MCF 10A (cell line): Measurements from ENCODE around the gene NEO1. TPM values are rescaled to one million over a fixed set of nuclear protein-coding genes. Genes with fewer than 3 reads are reported as not detected.

Experiments used
- BruUV-seq: library from RNA; stranded (reverse); fragments of 400-500 nt; replicated peaks from 2 replicates; lab custom pipeline; 2021; lab: Mats Ljungman, UMichigan
- CTCF ChIA-PET: fragments of 300-600 bp; sonication (Branson Sonifier 250); formaldehyde crosslinking; extraction: SDS; loops from one replicate; lab custom pipeline; 2021; ENCODE audit warnings: antibody characterized with exemption, inconsistent platforms; lab: Yijun Ruan, JAX
- POLR2A ChIA-PET: fragments of 300-600, 350-650 bp; sonication (Branson Sonifier 250); formaldehyde crosslinking; extraction: SDS; loops from one replicate; lab custom pipeline; 2020; ENCODE audit warnings: antibody characterized with exemption, inconsistent platforms; lab: Yijun Ruan, JAX
- DNase-seq: peaks from one replicate; pipeline ENCODE4 v3.0.0-alpha.2; 2018; ENCODE audit not compliant: unreplicated experiment
- H3K27ac Mint-ChIP-seq: one replicate; pipeline ENCODE4 v1.8.0; 2022; ENCODE audit warnings: mild to moderate bottlenecking, low read depth, mixed read lengths; ENCODE audit not compliant: unreplicated experiment
- H3K27me3 Mint-ChIP-seq: one replicate; pipeline ENCODE4 v1.8.0; 2022; ENCODE audit warnings: mixed read lengths; ENCODE audit not compliant: insufficient read depth, unreplicated experiment
- H3K36me3 Mint-ChIP-seq: one replicate; pipeline ENCODE4 v1.8.0; 2022; ENCODE audit warnings: mild to moderate bottlenecking, moderate library complexity, mixed read lengths; ENCODE audit not compliant: insufficient read depth, unreplicated experiment
- H3K4me1 Mint-ChIP-seq: one replicate; pipeline ENCODE4 v1.8.0; 2022; ENCODE audit warnings: mixed read lengths; ENCODE audit not compliant: insufficient read depth, unreplicated experiment
- H3K4me3 Mint-ChIP-seq: one replicate; pipeline ENCODE4 v1.8.0; 2022; ENCODE audit warnings: mild to moderate bottlenecking, moderate library complexity, mixed read lengths; ENCODE audit not compliant: unreplicated experiment
- H3K9me3 Mint-ChIP-seq: one replicate; pipeline ENCODE4 v1.8.0; 2022; ENCODE audit warnings: mixed read lengths; ENCODE audit not compliant: unreplicated experiment
- intact Hi-C: fragments of 100-400 bp; cut with micrococcal nuclease; formaldehyde crosslinking; loops from 2 replicates; pipeline ENCODE4 v1.14.1; 2022
- total RNA-seq: library from RNA; stranded (reverse); gene quantifications from 2 replicates; pipeline ENCODE4 v1.2.3, GENCODE V29; 2022
- TF ChIP-seq, protein P1 (sequence below): fragments of 200-600 bp; IDR thresholded peaks from one replicate; pipeline ENCODE4 v1.8.0; 2022; ENCODE audit warnings: antibody characterized with exemption, mild to moderate bottlenecking; ENCODE audit not compliant: unreplicated experiment

Gene NEO1
- total RNA-seq, 1 experiment from 2014 or later = 13.2 TPM

DNA sequence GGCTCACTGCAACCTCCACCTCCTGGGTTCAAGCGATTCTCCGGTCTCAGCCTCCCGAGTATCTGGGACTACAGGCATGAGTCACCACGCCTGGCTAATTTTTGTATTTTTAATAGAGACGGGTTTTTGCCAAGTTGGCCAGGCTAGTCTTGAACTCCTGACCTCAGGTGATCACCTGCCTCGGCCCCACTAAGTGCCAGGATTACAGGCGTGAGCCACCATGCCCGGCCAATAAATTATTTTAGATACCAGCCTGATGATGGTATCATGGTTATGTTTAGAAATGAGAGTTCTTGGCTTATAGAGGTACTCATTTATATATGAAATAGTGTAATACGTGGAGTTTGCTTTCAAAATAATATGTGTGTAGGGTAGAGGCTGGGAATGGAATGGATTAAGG lies 119.4 kb downstream of the NEO1 start:
- BruUV-seq = no TSS peak
- Mint-ChIP-seq H3K27me3 (no peaks in the 10 kb centered on the region), H3K36me3 (peaks cover 1% of the 10 kb centered on the region), H3K9me3 (no peaks in the 10 kb centered on the region), H3K27ac (no peak overlapping the region), H3K4me1 (no peaks in the 10 kb centered on the region), H3K4me3 (no peak overlapping the region)
- TF ChIP-seq, protein P1, sequence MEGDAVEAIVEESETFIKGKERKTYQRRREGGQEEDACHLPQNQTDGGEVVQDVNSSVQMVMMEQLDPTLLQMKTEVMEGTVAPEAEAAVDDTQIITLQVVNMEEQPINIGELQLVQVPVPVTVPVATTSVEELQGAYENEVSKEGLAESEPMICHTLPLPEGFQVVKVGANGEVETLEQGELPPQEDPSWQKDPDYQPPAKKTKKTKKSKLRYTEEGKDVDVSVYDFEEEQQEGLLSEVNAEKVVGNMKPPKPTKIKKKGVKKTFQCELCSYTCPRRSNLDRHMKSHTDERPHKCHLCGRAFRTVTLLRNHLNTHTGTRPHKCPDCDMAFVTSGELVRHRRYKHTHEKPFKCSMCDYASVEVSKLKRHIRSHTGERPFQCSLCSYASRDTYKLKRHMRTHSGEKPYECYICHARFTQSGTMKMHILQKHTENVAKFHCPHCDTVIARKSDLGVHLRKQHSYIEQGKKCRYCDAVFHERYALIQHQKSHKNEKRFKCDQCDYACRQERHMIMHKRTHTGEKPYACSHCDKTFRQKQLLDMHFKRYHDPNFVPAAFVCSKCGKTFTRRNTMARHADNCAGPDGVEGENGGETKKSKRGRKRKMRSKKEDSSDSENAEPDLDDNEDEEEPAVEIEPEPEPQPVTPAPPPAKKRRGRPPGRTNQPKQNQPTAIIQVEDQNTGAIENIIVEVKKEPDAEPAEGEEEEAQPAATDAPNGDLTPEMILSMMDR = no peak
- CTCF ChIA-PET = no interaction called here
- DNase-seq = no peak
- POLR2A ChIA-PET = no interaction called here
- intact Hi-C loops = no loop called here

DNA sequence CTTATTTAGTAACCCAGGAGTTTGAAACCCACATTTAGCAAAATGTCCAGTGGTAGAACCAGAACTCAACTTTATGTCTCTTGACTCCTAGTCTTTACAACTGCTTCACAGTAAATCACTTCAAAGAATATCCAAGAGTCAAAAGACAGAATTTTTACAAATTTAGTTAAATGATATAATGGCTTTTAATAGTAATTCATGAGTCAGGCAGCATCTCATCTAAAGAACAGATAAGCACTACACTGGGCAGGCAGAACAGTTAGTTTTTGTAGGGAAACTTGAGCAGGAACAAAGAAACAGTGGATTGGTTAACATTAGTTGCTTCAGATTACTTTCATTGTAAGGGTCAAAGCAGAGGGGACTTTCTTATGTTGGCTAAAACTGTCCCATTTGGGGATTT lies 120.2 kb downstream of the NEO1 start:
- Mint-ChIP-seq H3K4me3 (no peak overlapping the region), H3K36me3 (no peaks in the 10 kb centered on the region), H3K27me3 (no peaks in the 10 kb centered on the region), H3K9me3 (no peaks in the 10 kb centered on the region), H3K4me1 (no peaks in the 10 kb centered on the region), H3K27ac (no peak overlapping the region)
- no peak for DNase-seq
- ChIA-PET POLR2A (no interaction called here), CTCF (no interaction called here)
- BruUV-seq = no TSS peak
- intact Hi-C loops = no loop called here
- TF ChIP-seq, protein P1 = no peak

DNA sequence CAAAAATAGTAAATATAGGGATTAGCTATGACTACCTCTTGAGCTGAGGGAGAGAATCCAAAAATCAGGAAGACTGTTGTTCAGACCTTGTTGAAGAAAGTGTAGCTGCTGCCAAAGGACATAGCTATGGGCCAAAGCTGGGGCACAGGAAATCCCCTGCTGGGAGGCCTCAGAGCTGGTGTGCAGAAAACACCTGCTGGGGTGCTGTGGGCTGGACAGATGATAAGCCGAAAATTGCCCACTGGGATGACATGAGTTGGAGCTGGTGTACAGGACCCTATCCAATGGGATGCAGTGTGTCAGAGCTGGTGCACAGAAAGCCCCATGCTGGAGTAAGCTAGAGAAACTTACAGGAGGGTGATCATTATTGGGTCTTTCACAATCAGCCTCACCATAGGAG lies 121.9 kb downstream of the NEO1 start:
- Mint-ChIP-seq H3K4me1 (no peaks in the 10 kb centered on the region), H3K27me3 (no peaks in the 10 kb centered on the region), H3K4me3 (no peak overlapping the region), H3K9me3 (no peaks in the 10 kb centered on the region), H3K27ac (no peak overlapping the region), H3K36me3 (no peaks in the 10 kb centered on the region)
- CTCF ChIA-PET = interaction anchor here (0.6 to 1.2 kb wide), 2 partner anchors 8 to 48 kb away, joined by 3 read pairs; no protein-coding TSS in a partner anchor
- no TSS peak for BruUV-seq
- DNase-seq = no peak
- POLR2A ChIA-PET = interaction anchor here (1.0 kb wide), 1 partner anchor 9 kb away, joined by 4 read pairs; no protein-coding TSS in a partner anchor
- intact Hi-C loops = no loop called here
- TF ChIP-seq, protein P1 = no peak

DNA sequence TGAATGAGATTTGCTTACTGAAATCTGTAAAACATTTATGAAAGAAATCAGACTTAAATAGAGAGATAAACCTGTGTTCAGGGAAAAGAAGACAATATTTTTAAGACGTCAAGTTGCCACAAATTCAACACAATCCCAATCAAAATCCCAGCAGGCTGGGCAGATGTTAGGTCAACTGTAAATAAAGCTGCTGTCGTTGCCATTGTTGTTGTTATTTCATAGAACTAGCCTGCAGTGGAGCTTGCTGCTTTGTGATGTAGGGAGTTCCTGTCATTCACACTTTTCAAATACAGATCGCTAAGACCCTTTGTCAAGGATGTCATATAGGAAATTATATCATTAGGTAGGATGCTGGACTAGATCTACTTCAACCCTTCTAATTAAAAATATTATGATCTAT lies 123.1 kb downstream of the NEO1 start:
- TF ChIP-seq, protein P1 = no peak
- H3K36me3 Mint-ChIP-seq = no peaks in the 10 kb centered on the region
- intact Hi-C loops = no loop called here
- H3K9me3 Mint-ChIP-seq = no peaks in the 10 kb centered on the region
- DNase-seq = no peak
- ChIA-PET POLR2A (interaction anchor here (1.0 kb wide), 1 partner anchor 39 kb away, joined by 3 read pairs; no protein-coding TSS in a partner anchor), CTCF (interaction anchor here (0.6 kb wide), 1 partner anchor 379 kb away, joined by 4 read pairs; no protein-coding TSS in a partner anchor)
- no TSS peak for BruUV-seq
- no peaks in the 10 kb centered on the region for H3K4me1 Mint-ChIP-seq
- no peak overlapping the region for H3K4me3 Mint-ChIP-seq
- no peaks in the 10 kb centered on the region for H3K27me3 Mint-ChIP-seq
- no peak overlapping the region for H3K27ac Mint-ChIP-seq
